ENCODE data around the gene ATP10A. TPM values are rescaled to one million over a fixed set of nuclear protein-coding genes. Genes with fewer than 3 reads are reported as not detected.

Gene ATP10A
- total RNA-seq, 1 donor, result 1.3 TPM

DNA sequence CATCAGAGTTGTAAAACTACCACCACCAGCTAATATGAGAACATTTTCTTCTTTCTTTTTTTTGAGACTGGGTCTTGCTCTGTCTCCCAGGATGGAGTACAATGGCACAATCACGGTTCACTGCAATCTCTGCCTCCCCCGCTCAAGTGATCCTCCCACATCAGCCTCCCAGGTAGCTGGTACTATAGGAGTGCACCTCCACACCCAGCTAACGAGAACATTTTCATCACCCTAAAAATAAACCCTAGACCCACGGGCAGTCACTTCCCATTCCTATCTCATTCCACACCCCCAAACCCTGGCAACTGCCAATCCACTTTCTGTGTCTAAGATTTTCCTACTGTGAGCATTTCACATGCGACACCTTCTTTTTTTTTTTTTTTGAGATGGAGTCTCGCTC, 130.9 kb downstream of the ATP10A start:
- no peak for DNase-seq (ENCODE audit: low read depth)
- H3K4me3 ChIP-seq (ENCODE audit: low read depth, low read length), result no peak overlapping the region
- no peak for TF ChIP-seq CTCF (IDR thresholded peaks at IDR 0.05; ENCODE audit: insufficient read depth, low read depth, low read length)

DNA sequence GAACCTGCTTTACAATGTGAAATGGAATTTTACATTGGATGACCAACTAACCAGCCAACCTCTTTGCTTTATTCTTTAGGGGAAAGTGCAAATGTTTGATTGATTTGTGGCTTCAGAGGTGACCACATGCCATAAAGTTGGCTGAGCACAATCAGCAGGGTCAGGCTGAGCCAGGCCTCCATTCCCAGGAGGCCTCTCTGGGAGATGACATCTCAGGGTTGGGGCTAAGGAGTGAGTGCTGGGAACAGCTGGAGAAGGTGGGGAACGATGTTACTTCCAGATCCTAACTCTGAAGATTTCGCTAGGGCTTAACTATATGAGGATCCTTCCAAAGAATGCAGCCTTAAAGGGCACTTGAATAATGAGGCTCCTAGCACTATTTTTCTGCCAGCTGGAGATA, 131.7 kb downstream of the ATP10A start:
- DNase-seq (ENCODE audit: low read depth), result no peak

DNA sequence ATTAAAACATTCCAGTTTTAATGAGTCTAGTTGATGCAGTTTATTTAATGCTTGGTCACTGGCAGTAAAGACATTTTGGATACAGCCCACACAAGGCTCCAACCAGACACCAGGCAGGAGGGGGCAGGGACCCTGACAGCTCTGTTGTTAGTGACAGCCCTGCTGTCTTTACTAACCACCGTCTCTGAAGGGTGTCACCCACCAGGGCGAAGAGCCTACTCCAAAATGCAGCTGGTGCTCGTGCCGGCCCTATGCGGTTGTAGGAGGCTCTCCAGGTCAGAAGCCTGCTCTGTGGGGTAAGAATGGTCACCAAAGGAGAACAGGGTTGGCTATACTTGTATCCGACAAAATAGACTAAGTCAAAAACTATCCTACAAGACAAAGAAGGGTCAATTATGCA, 132.2 kb downstream of the ATP10A start:
- DNase-seq (ENCODE audit: low read depth), result no peak
- no peak overlapping the region for H3K4me3 ChIP-seq (ENCODE audit: low read depth, low read length)
- TF ChIP-seq CTCF (IDR thresholded peaks at IDR 0.05; ENCODE audit: insufficient read depth, low read depth, low read length), result no peak

More for the DNA sequence above, 131.7 kb downstream of the ATP10A start:
- no peak for TF ChIP-seq CTCF (IDR thresholded peaks at IDR 0.05; ENCODE audit: insufficient read depth, low read depth, low read length)
- no peak overlapping the region for H3K4me3 ChIP-seq (ENCODE audit: low read depth, low read length)

DNA sequence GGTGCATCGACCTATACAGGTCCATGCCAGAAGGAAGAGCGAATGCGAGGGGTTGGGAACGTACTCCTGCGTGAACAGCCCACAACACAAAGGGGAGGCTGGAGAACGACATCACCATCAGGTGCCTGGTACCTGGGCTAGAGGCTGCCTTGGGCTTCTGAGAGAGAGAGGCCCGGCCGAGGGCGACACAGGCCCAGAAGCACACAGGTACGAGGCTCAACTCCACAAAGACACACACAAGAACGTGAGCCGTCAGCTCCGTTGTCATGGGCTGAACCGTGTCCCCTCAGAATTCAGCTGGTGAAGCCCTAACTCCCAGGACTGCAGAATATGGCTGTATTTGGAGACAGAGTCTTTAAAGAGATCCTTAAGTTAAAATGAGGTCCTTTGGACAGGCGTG, 134.3 kb downstream of the ATP10A start:
- TF ChIP-seq CTCF (IDR thresholded peaks at IDR 0.05; ENCODE audit: insufficient read depth, low read depth, low read length), result no peak
- no peak for DNase-seq (ENCODE audit: low read depth)
- H3K4me3 ChIP-seq (ENCODE audit: low read depth, low read length), result no peak overlapping the region

- no peak for DNase-seq (ENCODE audit: low read depth)
- no peak for TF ChIP-seq CTCF (IDR thresholded peaks at IDR 0.05; ENCODE audit: insufficient read depth, low read depth, low read length)
- H3K4me3 ChIP-seq (ENCODE audit: low read depth, low read length), result no peak overlapping the region
These were observed 135.1 kb downstream of the ATP10A start for GRCh38 chr15:25727867-25728600.

GRCh38 chr15:25727116-25727515, 136.0 kb downstream of the ATP10A start:
- H3K4me3 ChIP-seq (ENCODE audit: low read depth, low read length), result no peak overlapping the region
- DNase-seq (ENCODE audit: low read depth), result no peak
- TF ChIP-seq CTCF (IDR thresholded peaks at IDR 0.05; ENCODE audit: insufficient read depth, low read depth, low read length), result no peak

GRCh38 chr15:25725758-25726157, 137.4 kb downstream of the ATP10A start:
- no peak for TF ChIP-seq CTCF (IDR thresholded peaks at IDR 0.05; ENCODE audit: insufficient read depth, low read depth, low read length)
- no peak overlapping the region for H3K4me3 ChIP-seq (ENCODE audit: low read depth, low read length)
- no peak for DNase-seq (ENCODE audit: low read depth)

Measured in fibroblast of villous mesenchyme (primary cell).